Stimulated activated CD8-positive, alpha-beta memory T cell treated with anti-CD3 and anti-CD28 coated beads, Interleukin-2, amount 100 ng/mL, for 1 hour (primary cell): Measurements from ENCODE around the gene HS3ST4.
"Not testable (repeated sequence)": the region's sequence is repeated elsewhere in the genome, so short reads cannot be mapped to it uniquely, and the experiment has no call there.

Source experiments
- DNase-seq, 2 donors: peaks; one replicate each; pipeline ENCODE4 v3.0.0-alpha.2; 2020; ENCODE audit warnings: low read depth in 2 of 2

HS3ST4 gene

DNA sequence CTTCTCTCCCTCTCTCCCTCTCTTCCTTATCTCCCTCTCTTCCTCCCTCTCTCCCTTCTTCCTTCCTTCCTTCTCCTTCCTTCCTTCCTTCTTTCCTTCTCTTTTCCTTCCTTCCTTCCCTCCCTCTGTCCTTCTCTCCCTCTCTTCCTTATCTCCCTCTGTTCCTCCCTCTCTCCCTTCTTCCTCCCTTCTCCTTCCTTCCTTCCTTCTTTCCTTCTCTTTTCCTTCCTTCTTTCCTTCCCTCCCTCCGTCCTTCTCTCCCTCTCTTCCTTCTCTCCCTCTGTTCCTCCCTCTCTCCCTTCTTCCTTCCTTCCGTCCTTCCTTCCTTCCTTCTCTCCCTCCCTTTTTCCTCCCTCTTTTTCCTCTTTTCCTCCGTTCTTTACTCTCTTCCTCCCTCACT, 38.6 kb downstream of the HS3ST4 start:
- no peak for DNase-seq

DNA sequence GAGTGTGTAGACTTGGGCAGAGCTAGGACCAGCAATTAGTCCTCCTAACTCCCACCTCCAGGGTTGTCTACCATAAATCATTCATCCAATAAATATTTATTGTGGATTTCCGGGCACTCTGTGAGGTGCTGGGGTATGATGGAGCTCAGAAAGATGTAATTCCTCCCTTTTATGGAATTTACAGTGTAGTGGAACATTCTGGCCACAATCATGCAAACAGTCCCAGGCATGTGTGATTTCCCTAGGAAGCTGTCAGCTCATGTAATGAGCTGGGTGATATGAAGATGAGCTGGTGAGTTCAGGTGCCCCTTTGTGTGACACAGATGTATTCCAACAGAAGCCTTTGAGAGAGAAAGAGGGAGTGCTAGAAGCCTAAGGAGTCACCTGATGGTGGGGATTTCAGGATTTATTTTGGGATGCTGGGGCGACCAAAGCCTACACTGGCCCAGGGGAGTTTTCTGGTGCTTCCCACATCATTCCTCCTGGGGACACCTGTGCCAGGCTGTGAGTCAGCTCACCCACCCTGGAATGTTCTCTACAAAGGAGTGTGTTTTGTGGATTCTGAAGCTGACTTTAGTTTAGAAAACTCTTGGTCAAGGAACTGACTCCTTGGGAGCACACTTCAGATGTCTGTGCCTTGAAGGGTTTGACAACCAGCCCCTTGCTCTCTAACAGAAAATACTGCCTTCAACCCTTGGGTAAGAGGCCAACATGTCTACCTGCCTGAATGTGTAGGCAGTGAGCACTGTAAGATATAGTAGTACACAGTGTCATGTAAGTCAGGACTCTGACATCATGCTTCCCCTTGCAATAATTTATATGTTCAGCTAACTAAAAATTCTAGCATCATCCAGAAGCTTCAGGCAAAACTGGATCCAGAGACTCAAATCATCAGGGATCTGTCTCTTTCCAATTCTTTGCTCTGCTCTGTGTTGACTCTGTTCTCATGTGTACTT, 42.9 kb downstream of the HS3ST4 start:
- DNase-seq = no peak

DNA sequence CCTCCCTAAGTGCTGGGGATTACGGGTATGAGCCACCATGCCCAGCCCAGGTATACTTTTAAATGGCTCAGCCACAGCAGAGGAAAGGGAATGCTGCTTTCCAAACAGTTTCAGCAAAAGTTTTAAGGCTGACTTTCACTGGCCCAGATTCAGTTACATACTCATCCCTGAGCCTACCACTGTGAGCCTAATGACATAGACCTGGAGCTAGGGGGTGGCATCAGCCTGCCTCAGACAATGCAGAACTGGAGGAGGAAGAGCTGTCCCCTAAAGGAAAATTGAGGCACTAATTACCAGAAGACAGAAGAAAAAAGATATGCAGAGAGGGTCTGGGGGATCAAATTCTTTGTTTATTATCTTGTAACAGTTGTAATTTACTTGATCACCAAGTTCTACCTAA, 43.9 kb downstream of the HS3ST4 start:
- no peak for DNase-seq

DNA sequence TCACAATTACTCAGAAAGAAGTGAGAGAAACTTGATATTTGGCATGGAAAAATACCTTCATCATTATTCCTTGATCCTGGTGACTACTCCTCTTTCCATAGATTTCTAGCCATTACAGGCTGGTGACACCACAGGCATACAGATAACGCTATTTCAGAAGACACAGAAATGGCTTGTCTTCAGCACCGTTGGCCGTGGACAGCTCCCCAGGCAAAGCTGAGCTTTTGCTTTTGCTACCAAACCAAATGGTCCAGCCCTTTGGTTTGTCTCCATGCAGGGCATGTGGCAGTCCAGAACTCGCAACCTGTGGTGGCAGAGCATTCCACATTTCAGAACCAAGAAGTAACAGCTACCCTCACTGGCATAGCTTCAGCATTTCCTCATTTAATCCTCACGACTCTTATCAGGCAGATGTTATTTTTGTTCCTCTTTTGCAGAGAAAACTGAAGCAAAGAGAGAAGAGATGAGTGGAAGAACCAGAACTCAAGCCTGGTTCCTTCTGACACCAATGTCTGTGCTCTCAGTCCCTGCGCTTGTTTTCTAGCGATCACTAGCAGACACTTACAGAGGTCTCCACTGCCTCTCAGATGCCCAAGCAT, 55.5 kb downstream of the HS3ST4 start:
- no peak for DNase-seq

DNA sequence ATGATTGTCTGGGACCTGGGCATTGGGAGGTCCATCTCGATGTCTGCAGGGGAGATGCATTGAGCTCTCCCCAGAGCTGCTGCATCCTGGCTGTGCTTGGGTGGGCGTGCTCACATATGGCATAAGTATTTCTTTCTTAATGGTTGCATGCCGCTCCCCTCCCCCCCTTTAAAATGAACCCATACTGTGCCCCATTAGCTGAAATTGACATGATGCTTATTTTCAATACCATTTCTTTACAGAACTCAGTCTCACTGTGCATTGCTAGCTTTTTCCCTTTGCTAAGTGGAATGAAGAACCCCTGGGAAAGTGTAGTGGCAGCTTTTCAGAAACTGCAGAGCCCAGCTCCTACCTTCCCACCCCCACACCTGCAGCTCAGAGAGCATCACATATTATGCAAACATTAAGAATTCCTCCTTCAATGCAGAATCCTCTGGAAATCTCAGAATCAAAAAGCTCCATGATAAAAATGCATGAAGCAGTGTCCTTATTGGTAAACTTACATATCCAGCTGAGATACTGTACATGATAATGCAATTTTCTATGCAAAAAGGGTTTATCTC, 56.4 kb downstream of the HS3ST4 start:
- DNase-seq = no peak

DNA sequence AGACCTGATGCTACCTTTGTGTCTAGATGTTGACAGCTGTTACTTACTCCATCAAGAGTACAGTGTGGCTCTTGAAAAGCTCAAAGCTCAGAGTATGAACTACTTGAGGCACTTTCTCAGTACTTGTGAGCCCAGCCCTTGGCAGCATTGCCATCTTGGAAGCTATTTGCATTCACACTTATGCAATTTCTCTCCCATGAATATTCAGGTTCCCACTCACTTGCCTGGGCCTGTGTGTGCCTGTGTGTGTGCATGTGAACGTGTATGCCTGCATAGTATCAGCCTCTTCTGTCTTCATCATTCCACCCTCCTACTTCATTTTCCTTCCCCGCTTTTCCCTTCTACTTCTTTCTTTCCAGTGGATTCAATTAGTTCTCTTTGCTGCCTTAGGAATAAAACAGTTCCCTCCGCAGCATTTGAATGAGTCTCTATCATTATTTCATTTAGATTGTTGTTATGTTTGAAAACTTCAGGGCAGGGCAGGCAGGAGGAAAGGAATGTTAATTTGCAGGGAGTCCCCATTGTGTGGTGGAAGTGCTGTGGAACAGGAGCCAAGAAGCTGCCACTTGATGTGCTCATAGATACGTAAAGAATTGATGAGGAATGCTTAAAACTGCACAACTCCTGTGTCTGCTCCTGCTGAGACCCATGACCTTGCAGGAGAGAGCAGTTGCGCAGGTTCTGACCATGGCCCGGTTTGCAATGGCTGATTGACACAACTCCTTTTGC, 58.9 kb downstream of the HS3ST4 start:
- no peak for DNase-seq

DNA sequence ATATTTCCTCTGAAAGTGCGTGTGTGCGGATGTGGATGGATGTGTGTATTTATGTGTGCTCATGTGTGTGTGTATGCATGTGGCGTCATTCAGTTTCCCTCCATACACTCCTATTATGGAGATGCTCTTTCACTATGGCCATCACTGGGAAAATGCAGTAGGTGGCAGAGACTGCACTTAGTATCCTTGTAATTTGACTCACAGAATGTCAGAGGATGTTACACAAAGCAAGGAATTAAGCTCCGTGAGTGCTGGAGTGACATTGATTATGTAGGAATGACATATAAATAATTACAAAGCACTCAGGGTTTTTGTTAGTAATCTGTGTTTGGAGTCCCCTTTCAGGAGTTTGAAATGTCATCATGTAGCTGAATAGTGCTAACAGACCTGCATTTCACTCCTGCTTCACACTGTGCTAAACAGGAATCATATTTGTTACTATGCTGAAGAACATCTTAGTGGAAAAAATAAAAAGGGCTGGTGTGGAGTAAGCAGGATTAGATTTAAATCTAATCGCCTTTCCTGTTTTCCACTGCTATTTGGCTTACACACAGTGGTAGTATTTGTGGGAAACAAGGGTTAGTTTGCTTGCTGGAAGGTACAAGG, 59.6 kb downstream of the HS3ST4 start:
- DNase-seq = no peak

DNA sequence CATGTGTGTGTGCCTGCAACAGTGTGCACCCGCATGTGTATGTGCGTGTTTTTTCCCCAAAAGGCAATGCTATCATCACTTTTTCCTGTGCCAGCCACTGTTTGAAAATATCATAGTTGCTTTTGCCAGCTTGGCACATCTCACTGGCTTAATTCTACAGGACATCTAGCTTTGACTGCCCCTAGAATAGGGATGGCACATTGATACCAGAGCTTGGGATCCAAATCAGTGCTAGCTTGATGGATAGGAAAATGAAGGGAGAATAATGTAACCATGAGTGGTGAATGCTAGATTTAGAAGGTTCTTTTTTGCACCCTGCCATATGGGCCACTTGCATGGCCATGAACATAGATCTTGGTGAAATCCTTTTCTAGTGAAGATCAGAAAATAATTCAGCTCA, 72.7 kb downstream of the HS3ST4 start:
- no peak for DNase-seq

DNA sequence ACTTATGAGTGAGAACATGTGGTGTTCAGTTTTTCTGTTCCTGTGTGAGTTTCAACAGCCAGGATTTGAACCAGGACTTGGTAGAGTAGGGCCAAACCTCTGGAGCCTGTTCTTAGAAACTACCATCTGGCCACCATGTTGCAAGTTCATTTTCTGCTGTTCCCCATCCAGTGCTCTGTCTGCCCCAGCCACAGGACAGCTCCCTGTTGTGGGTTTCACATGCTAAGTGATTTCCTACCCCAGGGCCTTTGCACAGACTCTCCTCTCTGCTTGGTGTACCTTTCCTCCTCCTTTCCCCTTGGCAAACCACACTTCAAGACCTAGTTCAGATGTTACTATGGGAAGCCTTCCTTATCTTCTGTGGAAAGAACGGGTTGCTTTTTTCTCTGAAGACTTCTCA, 79.5 kb downstream of the HS3ST4 start:
- DNase-seq = no peak

DNA sequence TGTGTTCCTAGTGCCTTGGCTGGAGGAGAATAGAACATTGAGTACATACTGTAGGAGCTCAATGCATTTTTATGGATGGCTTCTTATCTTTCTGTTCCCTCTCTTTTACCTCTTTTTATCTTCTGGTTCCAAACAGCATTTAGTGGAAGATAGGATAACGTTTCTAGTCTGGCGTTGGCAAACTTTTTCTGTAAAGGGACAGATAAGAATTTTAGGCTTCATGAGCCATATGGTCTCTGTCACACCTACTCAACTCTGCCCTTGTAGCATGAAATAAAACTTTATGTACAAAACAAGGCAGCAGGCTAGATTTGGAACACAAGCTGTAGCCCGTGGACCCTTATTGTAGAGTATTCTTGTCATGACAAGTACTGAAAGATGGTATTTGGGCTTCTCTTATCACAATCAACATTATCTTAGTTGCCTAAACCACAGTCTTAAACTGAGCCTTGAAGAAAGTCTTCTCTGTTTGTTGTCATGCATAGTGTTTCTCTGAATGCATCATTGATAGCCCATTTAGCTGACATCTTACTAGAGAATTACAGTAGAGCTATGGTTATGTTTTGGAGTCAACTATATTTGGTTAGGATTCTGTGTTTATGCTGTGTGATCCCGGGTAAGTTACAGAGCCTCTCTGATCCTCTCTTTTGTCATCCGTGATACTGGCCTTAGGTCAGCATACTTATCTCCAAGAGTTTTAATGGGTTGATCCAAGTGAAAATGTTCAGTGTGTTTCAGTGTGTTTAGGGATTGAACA, 80.2 kb downstream of the HS3ST4 start:
- no peak for DNase-seq

DNA sequence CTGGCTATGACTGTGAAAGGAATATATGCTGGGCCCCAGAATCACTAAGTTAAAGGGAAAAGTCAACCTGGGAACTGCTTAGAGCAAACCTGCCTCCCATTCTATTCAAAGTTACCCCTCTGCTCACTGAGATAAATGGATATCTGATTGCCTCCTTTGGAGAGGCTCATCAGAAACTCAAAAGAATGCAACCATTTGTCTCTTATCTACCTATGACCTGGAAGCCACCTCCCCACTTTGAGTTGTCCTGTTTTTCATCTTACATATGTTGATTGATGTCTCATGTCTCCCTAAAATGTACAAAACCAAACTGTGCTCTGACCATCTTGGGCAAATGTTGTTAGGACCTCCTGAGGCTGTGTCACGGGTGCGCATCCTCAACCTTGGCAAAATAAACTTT, 84.5 kb downstream of the HS3ST4 start:
- DNase-seq = not testable (repeated sequence)

DNA sequence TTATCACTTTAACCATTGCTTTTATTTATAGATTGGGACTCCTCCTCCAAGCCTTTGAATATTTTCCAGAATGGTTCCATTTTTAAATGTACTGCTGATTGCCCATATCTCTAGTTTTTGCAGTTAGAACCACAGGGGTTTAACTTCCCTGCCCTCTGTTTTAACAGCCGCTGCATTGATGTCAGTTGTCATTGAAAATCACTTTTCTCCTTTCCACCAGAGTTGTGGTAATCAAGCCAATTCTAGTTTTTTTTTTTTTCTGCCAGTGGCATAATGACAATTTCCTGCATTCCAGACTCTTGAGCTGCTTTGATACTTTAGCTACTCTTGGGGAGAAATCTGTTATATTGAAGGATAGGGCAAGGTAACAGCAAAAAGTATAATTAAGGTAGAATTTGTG, 91.5 kb downstream of the HS3ST4 start:
- DNase-seq = no peak

DNA sequence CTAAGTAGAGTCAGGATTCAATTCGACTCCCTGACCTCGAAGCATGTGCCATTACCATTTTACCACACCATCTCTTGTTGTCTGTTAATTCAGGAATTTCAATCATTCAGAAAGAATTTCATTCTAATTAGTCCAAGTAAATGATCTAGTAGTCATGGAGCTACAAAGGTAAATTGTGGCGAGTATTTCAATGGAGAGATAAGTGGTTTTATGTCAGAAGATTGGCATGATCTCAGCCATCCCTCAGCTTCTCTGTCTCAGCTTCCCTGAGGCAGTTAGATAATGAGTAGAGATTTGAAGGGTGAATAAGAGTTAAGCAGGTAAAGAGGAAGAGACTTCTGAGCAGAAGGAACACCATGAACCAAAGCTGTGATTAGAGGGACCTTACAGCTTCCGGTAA, 93.6 kb downstream of the HS3ST4 start:
- DNase-seq = no peak

DNA sequence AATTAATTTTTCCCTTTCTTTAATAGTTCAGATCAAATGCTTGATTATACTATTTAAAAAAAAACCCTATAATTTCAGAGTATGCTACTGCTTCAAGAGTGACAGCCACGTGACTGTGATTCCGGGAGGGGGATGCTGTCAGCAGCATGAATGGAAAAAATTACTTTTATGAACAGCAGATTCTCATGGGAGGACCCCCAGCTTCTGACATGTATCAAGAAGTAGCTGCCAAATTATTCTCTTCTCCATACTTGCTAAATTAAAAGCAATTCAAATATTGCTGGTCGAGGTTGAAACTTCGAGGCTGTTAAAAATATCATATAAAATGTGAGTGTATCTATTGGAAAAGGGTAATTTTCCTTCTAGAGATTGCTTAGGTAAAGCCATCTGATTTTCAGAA, 95.0 kb downstream of the HS3ST4 start:
- no peak for DNase-seq

DNA sequence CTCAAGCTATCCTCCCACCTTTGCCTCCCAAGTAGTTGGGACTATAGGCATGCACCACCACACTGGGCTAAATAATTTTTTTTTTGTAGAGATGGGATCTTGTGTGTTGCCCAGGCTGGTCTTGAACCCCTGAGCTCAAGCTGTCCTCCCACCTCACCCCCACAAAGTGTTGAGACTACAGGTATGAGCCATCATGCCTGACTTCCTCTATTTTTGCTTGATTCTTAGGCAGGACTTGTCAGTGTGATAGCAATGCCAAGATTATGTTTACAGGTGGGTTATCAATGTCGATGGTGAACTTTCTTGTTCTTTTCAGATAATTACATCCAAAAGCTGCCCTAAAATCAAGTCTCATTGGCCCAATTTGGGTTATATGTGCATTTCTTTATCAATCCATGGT, 96.9 kb downstream of the HS3ST4 start:
- DNase-seq = no peak

DNA sequence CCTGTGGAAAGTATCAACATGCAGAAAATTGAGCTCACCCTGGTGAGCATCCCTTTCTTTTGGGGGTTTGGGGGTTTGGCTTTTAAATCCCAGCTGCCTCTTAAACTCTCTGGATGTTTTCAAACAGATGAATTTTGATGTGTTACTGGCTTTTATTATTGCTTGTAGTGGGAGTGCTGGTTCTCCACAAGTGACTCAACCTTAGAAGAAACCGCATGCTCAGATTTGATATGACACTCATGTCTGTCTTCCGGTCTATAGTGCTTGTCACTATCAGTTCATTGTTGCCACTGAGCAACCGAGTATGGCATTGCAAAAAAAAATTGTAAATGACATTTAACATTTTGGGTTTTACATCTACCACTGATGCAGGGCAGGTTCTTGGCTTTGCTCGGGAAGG, 104.5 kb downstream of the HS3ST4 start:
- no peak for DNase-seq

DNA sequence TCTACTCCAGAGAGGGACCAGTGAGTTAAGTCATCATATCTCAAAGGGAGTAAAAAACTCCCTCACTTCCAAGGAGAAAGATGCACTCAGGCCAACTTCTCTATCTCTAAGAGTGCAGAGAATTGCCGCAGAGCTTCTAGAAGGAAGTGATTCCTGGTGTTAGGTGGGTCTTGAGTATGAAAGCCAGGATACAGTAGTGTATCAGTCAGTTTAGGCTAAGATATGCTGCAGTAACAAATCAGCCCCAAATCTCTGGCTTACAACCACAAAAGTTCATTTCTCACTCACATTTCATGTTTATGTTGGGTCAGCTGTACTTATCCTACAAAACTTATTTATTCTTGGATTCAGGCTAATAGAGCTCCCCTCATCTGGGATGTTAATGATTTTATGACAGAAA, 106.3 kb downstream of the HS3ST4 start:
- no peak for DNase-seq

DNA sequence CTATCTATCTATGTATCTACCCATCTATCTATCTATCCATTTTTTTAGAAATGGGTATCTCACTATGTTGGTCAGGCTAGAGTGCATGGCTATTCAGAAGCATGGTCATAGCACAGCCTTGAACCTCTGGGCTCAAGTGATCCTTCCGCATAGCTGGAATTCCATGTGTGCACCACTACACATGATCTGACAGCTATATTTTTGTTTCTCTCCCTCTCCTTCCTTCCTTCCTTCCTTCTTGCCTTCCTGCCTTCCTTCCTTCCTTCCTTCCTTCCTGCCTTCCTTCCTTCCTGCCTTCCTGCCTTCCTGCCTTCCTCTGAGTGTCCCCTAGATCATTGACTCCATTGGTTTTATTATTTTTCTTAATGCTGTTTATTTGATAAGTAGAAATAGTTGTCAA, 108.1 kb downstream of the HS3ST4 start:
- DNase-seq = no peak

DNA sequence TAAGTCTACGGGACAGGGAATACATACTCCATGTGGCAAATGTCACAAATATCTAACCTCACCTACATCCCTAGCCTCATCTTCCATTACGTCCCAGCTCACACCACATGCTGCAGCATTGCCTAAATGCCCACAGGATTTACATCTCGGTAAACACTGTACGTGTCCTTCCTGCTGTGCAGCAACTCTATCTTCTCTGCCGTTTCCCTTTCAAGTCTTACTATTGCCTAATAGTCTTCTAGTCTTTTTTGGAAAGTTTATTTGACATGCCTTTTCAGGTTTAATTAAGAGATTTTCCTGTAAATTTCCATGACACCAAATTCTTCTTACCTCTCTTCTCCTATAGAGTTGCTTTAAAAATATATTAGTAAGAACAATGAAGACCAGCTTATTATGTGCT, 120.5 kb downstream of the HS3ST4 start:
- DNase-seq = no peak

DNA sequence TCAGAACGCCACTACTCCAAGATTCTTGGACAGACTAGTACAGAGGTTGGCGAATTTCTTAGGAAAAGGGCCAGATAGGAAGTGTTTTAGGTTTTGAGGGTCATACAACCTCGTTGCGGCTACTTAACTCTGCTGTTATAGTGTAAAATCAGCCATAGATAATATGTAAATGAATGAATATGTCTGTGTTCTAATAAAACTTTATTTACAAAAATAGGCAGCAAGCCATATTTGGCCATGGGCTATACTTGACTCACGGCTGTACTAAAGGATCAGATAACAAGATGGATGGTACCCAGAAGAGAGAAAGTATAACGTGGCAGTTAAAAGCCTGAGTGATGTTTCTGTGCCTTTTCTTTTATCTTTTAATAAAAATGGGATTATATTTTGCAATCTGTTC, 125.5 kb downstream of the HS3ST4 start:
- DNase-seq = no peak

DNA sequence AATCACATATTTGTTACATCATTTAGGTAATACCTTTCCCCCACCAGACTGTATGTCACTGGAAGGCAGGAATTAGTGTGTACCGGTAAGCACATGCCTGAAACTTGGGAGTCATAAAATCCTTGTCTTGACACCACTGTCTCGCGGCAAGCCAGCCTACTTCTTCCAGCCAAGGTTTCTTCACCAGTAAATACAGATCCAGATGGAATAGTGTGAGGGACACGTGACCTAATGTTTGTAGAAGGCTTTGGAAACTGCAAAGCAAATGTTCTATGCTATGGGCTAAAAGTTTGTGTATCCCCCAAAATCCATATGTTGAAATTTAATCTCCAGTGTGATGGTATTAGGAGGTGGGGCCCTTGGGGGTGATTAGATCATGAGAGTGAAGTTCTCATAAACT, 126.1 kb downstream of the HS3ST4 start:
- DNase-seq = no peak
